GM12878 (cell line): ENCODE measurements around the gene PADI2.

Source experiments
- CREM ChIP-seq: IDR thresholded peaks from 2 replicates; pipeline ENCODE4 v1.6.1; 2014; ENCODE audit warnings: antibody characterized with exemption, low read depth
- RAD21 ChIP-seq: IDR thresholded peaks from 2 replicates; pipeline ENCODE4 v1.6.1; 2011; ENCODE audit warnings: mild to moderate bottlenecking, low read depth, low read length, moderate library complexity; ENCODE audit not compliant: insufficient read depth
- TARDBP ChIP-seq: IDR thresholded peaks from 2 replicates; pipeline ENCODE4 v1.6.1; 2016; ENCODE audit warnings: borderline replicate concordance
- TF ChIP-seq, protein P1 (sequence below), 3 experiments: IDR thresholded peaks in 2 of 3; conservative IDR thresholded peaks in 1 of 3; 2 replicates each; pipeline ENCODE4 v1.5.1; 2011; ENCODE audit warnings: low read depth in 3 of 3, low read length in 3 of 3, mild to moderate bottlenecking in 3 of 3, control low read depth in 2 of 3, moderate library complexity in 2 of 3, inconsistent platforms in 1 of 3, mixed read lengths in 1 of 3; ENCODE audit not compliant: control insufficient read depth in 2 of 3, insufficient read depth in 1 of 3; ENCODE audit errors: extremely low read depth in 1 of 3

DNA sequence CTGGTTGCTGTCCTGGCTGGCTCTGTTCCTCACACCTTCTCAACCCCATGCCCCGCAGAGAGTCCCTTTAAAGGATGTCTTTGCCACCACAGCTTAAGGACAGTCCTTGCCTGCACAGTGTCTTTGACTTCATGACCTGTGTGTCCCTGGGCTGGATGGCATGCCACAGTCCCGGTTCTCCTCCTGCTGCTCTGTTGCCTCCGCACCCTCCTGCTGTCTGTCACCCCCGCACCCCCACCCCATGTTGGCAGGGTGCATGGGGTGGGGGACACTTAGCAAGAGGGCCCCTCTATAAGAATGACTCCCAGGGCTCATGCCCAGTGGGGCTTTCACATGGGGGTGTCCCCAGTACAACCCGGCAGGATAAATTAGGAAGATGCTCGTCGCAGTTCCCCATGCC is 44.1 kb upstream of the PADI2 start:
- TF ChIP-seq RAD21 (no peak), TARDBP (no peak), CREM (no peak)
- TF ChIP-seq, protein P1, sequence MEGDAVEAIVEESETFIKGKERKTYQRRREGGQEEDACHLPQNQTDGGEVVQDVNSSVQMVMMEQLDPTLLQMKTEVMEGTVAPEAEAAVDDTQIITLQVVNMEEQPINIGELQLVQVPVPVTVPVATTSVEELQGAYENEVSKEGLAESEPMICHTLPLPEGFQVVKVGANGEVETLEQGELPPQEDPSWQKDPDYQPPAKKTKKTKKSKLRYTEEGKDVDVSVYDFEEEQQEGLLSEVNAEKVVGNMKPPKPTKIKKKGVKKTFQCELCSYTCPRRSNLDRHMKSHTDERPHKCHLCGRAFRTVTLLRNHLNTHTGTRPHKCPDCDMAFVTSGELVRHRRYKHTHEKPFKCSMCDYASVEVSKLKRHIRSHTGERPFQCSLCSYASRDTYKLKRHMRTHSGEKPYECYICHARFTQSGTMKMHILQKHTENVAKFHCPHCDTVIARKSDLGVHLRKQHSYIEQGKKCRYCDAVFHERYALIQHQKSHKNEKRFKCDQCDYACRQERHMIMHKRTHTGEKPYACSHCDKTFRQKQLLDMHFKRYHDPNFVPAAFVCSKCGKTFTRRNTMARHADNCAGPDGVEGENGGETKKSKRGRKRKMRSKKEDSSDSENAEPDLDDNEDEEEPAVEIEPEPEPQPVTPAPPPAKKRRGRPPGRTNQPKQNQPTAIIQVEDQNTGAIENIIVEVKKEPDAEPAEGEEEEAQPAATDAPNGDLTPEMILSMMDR (IDR thresholded peaks at IDR 0.05 in 2 of 3, conservative IDR thresholded peaks at IDR 0.05 in 1 of 3; ENCODE audit: control insufficient read depth in 2 of 3, extremely low read depth in 1 of 3, insufficient read depth in 1 of 3, low read depth in 3 of 3, low read length in 3 of 3): no peak
